Nucleus accumbens (tissue), 56 donors: Measurements from ENCODE around the gene SLX9.
"Not testable (repeated sequence)": the region's sequence is repeated elsewhere in the genome, so short reads cannot be mapped to it uniquely, and the experiment has no call there.

ENCODE experiments used
- DNase-seq, 56 donors: peaks; one replicate each; lab custom pipeline; 2025; lab: John Stamatoyannopoulos, UW

Gene SLX9

DNA sequence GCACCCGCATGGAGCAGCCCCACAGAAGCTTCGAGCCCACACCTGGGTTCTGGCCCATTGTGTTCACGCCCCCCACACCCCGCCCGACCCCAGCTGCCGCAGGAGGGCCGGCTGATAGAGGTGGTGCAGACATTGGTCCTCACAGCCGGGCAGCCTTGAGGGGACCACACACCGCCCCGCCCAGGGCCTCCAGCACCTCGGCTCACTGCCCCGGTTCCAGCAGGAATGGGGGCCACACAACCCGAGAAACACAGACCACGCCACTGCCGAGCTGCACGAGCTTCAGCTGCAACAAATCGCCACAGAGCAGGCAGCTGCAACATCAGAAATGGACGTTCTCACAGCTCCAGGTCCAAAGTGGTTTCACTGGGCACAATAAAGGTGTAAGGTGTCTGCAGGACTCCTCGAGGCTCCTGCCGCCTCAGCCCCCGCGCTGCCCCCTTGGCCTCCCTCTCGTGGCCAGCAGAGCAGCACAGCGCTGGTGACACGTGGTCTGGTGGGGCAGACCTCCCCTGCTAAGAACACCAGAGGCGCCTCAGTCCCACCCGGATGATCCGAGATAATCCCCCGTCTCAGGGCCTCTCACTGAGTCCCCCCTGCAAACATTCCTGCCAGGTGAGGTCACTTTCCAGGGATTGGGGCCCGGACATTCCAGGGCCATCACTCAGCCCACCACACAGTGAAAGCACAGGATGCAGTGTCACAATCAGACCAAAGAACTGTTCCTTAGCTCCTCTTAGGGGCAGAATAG, 72.3 kb downstream of the SLX9 start:
- DNase-seq = no peak

DNA sequence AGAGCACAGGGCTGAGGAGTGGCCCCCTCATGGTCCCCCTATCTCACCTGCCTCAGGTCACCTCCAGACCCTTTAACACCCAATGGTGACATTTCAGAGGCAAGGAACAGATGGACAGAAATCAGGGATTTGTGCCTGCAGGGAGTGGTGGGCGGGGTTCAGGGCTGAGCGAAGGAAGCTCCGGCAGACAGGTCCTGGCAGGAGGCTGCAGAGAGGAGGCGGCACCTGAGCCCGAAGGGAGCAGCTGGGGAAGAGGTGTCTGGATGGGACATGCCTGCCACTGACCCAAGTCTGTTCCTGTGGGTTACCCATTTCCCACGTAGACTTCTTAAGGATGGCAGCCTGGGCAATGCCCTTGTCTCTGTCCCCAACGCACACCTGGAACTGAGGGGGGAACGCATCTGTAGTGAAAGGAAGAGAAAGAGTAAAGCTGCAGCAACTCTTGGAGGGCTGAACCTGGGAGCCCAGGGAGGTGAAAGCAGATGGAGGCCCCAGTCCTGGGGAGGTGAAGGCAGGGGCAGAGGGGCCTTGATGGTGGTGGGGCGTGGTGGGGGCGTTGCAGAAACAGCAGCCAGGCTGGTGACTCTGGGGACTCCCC, 72.9 kb downstream of the SLX9 start:
- no peak for DNase-seq

DNA sequence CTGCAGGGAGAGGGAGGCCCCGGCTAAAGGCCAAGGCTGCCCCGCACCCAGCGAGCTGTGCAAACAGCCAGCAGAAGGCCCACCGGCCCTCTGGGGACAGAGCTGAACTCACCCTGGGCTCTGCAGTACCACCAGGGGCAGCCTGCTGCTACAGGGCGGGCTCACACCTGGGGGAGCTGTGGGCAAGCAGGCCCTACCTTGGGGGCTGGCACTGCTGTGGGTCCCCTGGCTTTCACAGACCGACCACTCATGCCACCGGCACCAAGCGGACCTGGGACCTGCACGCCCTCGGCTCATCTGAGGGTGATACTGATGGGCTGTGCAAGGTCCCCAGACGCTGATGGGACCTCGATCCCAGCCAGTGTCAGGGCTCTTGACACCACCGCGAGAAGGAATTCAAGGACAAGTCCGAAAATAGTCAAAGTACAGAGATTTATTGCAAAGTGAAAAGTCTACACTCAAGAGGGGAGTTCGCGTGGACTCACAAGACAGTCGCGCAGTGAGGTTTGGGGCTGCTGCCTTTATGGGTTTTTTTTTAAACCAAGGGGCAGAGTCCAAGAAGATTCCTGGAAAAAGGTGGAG, 73.5 kb downstream of the SLX9 start:
- no peak for DNase-seq

DNA sequence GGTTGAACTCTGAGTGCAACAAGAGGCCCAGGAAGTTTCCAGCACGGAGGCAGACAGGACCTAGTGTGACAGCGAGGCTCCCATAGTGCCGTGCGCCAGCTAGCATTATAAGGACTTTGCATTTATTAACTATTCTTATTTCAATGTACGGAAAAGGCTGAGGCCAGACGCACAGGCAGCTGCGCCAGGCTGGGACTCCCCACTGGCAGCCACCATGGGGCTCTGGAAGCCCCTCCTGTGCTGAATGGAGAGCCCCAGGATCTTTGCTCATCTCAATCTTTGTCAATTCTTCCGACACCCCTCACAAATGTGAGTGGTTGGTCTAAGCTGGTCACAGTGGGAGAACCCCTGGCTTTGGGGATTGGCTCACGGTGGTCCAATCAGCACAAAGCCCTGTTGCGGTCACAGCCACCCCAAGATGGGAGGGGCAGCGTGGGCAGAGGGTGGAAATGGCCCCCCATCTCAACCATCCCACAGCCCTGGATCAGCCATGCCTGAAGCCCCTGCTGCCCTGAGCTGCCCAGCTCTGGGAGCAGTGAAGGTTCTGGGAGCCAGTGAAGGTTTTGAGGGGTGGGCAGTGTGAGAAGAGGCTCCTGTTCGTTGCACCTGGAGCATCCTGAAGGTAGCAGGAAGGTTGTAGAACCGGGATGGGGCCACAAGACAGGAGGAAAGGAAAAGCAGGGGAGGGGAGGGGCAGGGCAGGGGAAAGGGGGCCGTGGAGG, 75.1 kb downstream of the SLX9 start:
- DNase-seq = no peak

DNA sequence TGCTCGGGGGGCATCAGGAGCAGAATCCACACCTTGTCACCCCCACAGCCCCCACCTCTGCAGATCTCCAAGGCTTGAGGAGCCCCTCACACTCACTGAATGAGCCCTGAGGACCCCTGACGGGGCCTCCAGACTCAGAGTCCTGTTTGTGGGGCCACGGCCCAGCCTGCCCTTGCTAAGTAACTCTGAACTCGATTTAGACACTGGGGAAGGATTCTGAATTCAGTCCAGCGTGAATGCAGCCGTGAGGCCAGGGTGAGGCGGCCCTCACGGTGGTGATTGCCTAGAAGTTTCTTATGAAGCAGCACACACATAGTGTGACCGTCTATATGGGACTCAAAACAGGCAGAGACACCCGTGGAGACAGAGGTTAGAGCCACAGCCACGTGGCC, 75.6 kb downstream of the SLX9 start:
- no peak for DNase-seq

DNA sequence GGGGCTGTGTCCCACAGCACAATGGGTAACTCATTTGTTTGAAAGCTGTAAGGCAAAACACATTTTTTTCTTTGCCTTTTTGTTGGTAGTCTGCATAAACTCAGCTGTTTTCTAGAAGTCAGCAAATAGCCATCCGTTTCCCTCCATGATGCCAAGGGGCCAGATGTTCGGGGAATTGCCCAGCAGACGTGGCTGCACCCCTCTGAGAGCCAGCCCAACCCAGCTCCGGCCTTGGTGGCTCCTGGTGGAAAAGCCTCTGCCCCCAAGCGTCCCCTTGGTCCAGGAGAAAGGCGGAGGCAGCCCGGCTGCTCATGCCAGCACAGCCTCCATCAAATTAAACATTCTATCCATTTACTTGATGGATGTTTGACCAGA, 76.2 kb downstream of the SLX9 start:
- no peak for DNase-seq

DNA sequence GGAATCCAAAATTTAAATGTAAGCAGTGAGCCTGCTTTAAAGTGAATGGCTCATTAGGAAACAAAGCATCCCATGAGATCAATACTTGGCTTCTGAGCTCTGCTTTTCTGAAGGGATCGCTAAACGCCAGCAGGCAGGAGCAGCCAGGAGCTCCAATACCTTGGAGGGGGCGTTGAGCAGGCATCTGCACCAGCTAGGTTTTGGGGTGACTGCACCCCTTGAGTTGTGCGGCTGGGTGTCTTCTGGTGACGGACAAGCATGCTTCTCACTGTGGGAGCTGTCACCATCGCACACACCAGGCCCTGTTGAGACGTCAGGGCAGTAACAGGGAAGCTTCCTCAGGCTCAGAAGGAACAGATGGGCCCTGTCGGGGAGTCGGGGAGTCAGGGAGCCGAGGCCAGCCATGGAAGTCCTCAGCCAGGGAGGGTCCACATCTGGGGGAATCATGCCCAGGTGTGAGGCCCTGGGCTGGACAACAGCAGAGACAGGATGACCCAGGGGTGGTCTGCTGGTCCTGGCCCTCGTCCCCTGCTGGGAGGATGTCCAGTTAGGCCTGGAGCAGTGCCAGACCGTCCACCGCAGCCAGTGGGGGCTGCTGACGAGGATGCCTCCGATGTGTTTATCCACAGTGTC, 76.7 kb downstream of the SLX9 start:
- DNase-seq = no peak

DNA sequence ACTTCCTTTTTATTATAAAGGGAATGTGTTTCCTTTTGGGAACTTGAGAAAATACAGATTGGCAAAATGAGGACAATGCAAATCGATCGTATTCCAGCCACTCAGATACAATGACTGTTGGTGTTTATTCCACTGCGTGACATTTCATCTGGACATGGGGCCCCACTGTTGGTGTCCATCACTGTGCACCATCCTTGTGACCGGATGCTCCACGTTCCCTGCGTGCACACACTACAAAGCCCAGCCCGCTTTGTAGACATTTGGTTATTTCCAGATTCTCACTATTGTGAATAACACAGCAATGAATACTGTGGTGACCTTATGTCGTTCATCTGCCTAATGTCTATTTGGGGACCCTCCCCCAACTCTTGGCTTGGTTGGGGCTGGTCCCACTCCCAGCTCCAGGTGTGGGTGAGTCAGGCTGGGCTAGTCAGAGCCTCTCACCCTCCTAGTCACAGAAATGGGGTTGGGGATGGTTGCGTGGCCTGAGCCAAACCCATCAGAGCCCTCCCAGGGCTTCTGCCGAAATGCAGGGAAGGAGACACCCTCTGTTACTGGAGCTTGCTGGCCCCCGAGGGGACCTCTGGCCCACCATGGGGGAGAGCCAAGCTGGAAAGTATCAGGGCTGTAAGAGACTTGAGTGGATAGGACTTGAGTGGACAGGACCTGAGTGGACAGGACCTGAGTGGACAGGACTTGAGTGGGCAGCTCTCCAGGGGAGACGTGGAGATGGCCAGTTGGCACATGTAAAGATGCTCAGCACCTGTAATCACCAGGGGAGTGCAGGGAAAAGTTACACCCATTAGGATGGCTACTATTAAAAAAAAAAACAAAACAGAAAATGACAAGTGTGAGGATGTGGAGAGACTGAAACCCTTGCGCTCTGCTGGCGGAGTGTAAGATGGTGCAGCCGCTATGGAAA, 77.5 kb downstream of the SLX9 start:
- DNase-seq = no peak

DNA sequence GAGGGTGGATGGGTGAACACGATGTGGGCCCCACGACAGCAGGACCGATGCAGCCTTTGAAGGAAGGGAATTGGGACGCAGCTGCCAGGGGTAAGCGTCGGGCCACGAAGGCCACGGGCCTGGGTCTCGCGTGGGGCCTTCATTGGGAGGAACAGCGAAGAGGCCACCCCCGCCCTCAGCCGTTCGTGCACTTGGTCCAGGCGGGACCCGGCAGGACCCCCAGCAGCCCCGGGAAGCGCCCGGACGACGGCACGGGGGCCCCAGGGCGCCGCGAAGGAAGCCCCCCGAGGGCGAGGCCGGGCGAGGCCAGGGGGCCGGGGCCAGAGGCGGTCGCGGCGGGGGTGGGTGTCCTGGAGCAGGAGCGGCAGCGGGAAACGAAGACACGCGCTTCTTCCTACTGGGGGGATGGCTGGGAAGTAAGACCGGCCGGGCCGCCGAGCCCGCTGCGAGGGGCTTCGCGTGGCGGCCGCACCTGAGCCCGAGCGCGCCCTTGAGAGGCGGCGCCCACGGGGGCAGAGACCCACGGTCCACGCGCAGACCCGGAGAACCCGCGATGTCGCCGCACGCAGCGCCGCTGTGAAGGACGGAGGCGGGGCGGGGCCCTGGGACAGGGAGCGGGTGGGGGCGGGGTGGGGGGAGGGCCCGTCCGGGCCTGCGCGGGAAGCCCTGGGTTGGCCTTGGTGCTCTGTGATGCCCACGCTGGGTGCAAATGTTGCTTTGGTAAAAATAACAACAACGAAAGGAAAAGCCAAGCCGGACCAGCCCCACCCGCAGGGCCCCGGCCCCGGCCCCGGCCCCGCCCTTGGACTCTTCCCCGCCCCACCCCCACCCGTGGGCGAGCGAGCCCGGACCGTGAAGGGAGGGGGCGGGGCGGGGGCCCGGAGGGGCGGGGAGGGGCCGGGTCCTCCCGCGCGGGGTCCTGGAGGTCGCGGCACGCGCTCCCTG, 78.6 kb downstream of the SLX9 start:
- peak in 1 of 56 donors; percentile 25 for DNase-seq

DNA sequence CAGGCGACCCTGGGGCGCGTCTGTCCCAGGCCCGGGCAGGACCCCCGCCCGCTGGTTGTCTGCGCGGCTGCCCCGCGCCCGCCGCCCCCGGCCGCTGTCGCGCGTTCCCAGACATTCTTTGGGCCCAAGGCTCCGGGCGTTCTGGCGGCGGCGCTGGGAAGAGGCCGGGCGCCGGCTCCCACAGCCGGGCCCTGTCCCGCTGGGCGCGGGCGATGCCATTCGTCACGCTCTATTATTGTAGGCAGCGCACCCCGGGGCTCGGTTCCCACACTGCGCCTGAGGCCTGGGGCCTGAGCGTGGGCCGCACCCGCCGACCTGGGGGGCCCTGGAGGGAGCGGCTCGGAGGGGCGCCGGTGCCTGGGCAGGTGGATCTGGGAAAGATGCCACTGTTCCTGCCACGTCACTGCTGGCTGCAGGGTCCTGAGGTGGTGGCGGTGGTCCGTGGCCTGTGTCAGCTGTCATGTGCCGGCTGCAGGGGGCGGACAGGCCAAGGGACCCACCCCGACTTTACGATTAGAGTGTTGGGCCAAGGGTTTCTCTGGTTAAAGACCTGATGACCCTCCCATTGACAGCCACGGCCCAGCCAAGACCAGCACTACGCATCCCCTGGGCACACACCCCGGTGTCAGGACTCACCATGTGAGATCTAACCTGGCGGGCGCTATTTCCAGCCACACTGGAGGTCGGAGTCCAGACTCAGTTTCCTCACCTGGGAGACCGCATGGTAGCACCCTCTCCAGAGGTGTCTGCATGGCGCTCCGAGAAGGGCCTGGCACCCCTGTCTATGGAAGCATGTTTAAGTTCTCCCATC, 79.5 kb downstream of the SLX9 start:
- DNase-seq = no peak

DNA sequence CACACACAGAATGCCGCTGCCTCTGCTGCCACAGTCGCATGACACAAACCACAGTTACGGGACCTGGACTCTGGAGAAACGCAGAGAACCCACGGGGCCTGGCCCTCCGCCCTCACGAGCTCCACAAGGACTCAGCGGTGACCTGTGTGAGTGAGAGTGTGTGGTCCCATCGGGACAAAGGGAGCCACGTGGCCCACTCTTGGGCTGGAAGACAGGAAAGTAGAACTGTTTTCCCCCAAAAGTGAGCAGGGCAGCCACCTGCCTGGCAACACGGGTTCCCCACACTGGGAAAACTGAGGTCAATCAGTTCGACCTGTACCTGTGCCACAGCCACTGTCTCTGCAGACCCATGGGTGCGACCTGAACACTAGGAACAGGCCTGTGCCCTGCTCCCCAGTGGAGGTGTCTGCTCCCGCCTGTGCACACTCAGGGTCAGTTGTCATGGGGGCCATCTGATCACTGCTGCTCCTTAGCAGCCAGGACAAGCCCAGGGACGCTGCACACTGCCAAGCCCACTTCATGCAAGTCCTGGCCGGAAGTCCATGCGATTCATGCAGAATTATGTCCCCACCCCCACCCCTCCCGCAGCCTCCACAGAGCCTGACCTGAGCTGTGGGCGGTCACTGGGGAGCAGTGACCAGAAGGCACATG, 80.2 kb downstream of the SLX9 start:
- DNase-seq = no peak

DNA sequence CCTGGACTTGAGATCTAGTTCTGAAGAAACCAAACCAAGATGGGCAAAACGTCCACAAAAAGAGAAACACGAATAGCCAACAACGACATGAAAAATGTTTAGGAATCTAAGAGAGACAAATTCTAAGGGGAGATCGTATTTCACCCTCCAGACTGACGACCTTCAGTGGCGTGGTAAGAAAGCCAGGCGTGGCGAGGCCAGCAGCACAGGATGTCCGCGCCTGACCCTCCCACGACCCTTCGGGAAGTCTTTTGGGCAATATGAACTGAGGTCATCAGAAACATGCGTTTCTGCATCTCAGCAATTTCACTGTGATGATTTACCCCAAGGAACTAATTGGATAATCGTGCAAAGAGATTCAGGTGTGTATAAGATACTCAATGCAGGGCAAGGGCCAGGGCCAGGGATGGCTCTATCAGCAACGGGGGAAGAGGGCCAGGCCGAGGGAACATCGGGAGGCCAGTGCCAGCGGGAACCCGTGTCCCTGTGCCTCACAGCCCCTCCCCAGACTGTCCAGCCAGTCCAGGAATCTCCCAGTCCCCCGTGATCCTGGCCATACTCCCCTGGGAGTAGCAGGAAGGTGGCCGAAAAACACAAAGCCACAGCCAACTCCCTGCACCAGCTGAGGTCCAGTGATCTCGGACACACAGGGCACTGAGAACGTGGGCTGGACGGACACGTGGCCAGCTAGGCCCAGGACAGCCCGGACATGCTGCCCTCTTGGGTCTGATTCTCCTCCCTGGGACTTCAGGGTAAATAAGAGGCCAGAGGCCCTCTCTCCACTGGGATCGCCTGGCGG, 81.0 kb downstream of the SLX9 start:
- DNase-seq = no peak

DNA sequence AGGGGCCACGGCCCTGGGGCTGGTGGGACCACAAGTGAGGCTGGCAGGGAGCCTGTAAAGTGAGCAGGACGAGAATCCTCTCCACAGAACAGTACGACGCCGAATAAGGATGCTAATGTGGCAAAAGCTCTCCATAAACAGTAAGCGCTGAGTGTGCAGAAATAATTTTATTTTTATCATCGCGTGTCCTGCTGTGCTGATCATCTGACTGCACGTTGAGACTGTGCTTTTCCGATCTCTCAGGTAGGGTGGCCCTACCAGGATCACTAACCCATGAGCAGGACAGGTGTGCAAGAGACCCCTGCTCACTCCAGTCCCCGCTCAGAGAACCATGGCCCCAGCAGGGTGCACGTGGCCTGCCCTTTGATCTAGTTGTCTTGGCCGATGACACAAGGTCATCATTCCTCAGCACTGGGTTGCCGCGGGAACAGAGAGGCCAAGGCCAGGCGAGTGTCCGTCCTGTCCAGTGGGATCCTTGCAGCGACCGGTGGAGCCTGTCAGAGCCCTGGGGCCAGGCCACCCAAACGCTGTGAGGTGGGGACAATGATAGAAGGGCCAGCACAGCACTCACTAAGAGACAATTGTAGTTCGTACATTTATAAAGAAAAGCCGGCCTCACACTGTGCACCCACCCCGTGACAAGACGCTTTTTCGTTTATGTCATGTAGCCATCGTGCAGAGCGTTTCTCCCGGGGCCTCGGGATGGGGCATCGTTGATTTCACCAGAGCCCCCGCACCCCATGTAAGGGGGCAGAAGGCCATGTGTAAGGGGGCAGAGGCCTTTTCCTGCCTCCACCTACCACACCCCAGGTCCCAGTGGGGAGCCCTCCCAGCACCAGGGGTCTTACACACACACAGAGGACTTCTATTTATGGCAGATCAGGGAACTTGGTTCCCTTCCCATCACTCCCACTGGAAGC, 81.9 kb downstream of the SLX9 start:
- no peak for DNase-seq

DNA sequence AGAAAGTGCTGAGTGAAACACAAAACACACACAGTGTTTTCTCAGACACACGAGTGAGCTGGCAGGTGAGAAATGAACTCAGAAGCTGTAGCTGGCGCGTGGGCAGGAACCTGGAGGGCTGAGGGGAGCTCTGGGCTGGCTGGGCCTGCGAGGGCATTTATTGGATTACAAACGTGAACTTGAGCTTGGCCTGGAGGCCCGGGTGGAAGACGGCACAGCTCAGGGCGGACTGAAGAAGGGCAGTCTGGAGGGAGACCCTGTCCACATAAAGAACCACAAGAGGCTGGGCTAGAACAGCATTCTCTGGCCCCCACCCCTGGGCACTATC, 82.5 kb downstream of the SLX9 start:
- DNase-seq = peak in 2 of 56 donors; percentile 9 to 35

DNA sequence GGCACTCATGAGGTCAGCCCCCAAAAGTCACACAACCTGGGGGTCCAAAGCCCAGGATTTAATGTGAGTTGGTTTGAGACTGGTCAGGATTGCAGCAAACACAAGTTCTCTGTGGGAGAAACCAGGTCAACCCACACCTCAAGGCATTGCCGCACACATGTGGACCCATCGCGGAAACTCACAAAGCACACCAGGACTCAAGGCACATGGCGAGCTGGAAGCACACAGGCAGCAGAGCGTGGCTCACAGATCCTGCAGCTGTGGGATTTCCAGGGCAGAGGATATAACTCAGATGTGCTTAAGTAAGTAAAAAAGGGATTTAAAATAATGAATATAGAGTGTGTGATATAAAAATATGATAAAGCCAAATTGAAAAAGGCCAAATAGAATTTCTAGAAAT, 82.9 kb downstream of the SLX9 start:
- no peak for DNase-seq

DNA sequence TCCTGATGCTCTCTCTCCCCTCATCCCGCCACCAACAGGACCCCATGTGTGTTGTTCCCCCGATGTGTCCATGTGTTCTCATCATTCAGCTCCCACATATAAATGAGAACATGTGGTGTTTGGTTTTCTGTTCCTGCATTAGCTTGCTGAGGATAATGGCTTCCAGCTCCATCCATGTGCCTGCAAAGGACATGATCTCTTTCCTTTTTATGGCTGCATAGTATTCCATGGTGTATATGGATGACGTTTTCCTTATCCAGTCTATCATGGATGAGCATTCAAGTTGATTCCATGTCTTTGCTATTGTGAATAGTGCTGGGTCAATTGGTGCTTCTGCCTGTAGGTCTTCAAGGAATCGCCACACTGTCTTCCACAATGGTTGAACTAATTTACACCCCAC, 84.7 kb downstream of the SLX9 start:
- not testable (repeated sequence) for DNase-seq
